ENCODE data around the gene CHPT1.

The CHPT1 gene

GRCh38 chr12:101685092-101685491 is 12.3 kb upstream of the CHPT1 start:
- no peak for DNase-seq (ENCODE audit: low read depth in 2 of 2)

DNA sequence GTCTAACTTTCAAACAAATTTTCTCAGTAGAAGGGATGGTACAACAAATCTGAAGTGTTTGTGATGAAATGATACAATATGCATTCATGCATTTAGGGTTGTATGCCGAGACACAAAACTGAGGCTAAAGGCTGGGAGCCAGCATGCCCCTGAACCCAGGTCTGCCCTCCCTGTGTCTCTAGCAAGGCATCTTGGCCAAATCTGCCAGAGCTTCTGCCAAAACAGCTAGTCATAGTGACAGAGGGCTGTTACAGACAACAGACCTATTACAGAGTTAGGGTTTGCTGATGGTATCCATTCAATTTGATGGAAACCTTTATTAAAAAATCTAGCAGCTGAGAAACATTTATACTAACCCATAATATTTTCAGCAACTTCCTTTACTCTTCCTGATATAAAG is 11.3 kb upstream of the CHPT1 start:
- DNase-seq (ENCODE audit: low read depth in 2 of 2): no peak

GRCh38 chr12:101690544-101691098 is 6.8 kb upstream of the CHPT1 start:
- no peak for DNase-seq (ENCODE audit: low read depth in 2 of 2)

GRCh38 chr12:101691503-101692096 is 5.8 kb upstream of the CHPT1 start:
- no peak for DNase-seq (ENCODE audit: low read depth in 2 of 2)

- DNase-seq (ENCODE audit: low read depth in 2 of 2): no peak
Observed at GRCh38 chr12:101694297-101694848, 3.1 kb upstream of the CHPT1 start.

DNA sequence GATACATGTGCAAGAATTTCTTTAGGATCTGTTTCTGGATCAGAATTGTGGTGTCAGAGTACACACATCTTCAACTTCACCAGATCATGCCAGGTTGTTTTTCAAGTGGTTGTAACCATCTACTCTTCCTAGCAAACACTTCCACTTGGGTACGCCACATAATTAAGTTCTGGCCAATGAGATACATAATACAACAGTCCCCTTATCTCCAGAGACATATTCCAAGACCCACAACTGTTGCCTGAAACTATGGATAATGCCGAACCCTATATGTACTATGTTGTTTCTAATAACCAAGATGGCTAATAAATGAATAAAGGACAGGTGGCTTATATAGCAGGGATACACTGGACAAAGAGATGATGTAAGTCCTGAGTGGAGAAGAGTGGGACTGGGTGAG is 2.5 kb upstream of the CHPT1 start:
- DNase-seq (ENCODE audit: low read depth in 2 of 2): no peak

DNA sequence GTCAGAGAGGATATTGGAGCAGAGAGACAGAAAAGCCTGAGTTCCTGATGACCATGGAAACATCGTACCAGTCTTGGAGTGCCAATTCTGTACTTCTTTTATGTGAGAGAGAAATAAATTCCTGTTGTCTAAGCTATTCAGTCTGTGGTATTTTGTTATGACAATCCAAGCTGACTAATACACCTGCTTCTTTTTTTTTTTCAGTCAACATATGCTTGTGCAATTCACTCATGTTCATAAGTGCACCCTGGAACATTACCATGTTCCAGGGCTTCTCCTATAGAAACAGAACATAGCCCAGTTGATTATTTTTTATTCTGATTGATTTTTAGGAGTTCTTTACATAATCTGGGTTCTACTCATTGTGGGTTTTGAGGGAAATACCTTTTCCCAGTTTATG is 1.7 kb upstream of the CHPT1 start:
- DNase-seq (ENCODE audit: low read depth in 2 of 2): no peak

GRCh38 chr12:101696251-101697196 is 916 bp upstream of the CHPT1 start:
- DNase-seq (ENCODE audit: low read depth in 2 of 2): no peak

DNA sequence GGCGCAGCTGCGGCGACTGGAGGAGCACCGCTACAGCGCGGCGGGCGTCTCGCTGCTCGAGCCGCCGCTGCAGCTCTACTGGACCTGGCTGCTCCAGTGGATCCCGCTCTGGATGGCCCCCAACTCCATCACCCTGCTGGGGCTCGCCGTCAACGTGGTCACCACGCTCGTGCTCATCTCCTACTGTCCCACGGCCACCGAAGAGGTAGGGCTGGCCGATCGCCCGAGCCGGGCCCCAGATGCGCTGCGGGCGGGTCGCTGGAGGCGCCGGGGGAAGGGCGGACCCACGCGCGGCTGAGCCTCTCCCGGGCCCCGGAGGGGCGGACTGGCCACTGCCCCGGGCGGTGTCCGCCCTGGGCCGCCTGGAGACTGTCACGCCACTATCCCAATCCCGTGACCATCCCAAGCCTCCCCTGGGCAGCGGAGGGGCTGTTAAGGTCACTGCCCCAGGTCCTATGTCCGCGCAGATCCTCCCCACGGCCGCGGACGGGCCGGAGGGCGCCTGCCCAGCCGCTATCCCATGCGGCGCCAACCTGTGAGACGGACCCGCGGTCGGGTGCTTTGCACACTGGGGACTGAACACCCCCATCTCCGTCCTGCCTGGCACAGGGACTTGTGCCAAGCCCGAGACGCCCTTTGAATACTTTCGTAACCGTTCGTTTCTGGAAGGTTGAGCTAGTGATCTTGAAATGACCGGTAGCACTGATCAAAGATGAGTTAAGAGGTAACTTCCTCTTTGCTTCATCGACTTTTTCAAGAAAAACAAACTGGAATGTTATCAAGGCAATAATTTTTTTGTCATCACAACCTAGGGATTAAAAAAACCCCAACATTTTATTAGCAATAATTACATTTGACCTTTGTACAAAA is 725 bp downstream of the CHPT1 start:
- no peak for DNase-seq (ENCODE audit: low read depth in 2 of 2)

DNA sequence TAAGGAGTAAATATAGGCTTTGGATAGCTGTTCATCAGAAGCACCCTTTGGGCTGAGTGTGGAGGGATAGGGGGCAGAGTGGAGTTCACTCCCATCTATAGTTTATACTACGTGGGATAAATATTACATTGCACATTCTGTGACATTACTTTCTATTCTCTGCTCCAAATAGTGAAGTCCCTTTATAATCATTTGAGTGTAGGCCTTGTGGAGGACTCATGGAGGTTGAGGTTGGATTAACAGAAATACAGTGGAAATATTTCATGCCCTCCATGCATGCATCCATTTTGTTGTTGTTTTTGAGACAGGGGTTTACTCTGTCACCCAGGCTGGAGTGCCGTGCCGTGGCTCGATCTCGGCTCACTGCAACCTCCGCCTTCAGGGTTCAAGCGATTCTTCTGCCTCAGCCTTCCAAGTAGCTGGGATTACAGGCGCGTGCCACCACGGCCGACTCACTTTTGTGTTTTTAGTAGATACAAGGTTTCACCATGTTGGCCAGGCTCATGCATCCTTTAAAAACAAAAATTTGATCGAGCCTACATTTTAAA is 1.4 kb downstream of the CHPT1 start:
- DNase-seq (ENCODE audit: low read depth in 2 of 2): no peak

DNA sequence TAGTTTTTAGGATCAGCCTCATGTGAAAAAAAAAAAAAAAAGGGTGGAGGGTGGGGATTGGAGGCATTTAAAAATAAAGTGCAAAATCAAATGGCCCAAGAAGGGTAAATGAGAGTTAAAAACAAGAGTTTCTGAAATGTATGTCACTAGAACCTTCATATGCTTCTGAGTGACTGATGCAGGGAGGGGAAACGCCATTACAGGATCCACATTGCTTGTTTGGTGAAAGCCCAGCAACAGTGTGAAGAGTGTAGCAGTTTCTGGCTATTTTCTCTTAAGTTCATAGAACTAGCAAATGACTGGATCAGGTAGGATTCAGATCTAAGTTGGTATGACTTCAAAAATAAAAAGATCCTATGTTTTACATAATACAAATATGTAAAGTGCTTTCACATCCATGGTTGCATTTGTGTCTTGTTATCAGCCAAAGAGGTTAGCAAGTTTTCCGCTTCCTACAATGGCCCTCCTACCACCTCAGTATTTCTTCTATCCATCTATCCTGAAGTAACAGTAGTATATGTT is 2.9 kb downstream of the CHPT1 start:
- no peak for DNase-seq (ENCODE audit: low read depth in 2 of 2)

- no peak for DNase-seq (ENCODE audit: low read depth in 2 of 2)
Observed at GRCh38 chr12:101703487-101703886, 6.0 kb downstream of the CHPT1 start.

DNA sequence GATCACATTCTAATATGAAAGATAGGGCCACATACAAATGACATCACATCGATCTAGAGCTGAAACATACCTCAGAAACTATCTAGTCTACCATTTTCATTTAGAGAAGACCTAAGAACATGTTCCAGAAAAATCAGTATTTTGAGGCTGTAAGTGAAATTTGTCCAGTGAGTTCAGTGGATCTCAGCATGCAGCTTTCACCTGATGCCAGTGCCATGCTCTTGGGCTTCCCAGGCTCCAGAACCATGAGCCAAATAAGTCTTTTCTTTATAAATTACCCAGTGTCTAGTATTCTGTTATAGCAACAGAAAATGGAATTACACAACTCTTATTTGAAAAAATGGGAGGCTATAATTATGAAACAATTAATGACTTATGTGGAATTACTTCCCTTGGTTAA is 9.0 kb downstream of the CHPT1 start:
- no peak for DNase-seq (ENCODE audit: low read depth in 2 of 2)

DNA sequence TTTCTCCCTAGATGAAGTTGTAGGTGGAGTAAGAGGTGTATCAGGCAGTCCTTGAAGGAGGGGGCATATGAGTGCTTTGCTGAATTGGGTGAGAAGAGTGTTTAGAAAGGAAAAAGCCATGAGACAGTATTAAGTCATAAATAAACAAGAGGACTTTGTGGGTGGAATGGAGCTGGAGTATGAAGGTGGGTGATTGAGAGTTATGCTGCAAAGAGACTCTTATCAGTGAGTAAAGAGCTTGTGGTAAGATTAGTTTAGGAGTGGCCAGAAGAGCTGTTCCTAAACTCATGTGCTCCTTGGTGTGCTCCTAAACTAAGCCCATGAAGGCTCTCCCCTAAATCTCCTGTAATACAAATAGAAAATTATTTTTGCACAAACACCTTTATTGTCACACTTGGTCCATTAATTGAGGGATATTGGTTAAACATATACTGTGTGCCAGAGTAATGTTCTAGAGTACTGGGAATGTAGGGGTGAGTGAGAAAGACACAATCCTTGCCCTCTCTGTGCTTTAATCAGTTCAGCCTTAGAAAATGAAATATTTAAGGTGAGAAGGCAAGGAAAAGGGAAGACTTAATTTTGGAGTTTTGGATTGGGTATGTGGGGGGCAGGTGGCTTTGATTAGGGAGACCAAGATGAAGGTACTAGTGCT is 9.8 kb downstream of the CHPT1 start:
- no peak for DNase-seq (ENCODE audit: low read depth in 2 of 2)

GRCh38 chr12:101710288-101710687 is 12.8 kb downstream of the CHPT1 start:
- no peak for DNase-seq (ENCODE audit: low read depth in 2 of 2)

DNA sequence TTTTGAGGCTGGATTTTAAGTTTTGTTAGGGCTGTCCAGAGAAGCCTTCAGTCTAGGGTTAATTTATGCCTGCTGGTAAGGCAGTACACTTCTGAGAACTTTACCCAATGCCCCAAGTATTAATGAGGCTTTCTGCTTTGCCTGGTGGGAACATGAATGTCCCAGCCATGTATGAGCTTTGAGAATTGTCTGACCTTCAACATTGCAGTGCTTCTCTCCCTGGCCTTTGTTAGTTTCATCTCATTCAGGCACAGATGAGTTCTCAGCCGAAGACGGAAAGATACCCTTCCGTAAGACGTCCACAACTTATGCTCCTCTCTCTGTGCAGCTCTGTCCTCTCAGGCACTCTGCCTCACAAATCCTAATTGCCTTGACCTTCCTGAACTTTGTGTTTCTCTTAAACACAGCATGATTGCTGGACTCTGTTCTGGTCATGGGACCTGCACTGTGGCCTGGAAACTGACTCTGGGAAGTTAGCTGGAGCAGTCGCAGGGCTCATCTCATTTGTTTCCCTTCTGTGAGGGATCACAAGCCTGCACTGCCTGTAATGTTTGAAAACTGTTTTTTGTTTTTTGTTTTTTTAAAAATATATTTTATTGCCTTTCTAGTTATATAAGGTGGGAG is 15.7 kb downstream of the CHPT1 start:
- no peak for DNase-seq (ENCODE audit: low read depth in 2 of 2)

- no peak for DNase-seq (ENCODE audit: low read depth in 2 of 2)
Observed at GRCh38 chr12:101713930-101714329, 16.5 kb downstream of the CHPT1 start.

- DNase-seq (ENCODE audit: low read depth in 2 of 2): no peak
Observed at GRCh38 chr12:101714877-101715444, 17.5 kb downstream of the CHPT1 start.

DNA sequence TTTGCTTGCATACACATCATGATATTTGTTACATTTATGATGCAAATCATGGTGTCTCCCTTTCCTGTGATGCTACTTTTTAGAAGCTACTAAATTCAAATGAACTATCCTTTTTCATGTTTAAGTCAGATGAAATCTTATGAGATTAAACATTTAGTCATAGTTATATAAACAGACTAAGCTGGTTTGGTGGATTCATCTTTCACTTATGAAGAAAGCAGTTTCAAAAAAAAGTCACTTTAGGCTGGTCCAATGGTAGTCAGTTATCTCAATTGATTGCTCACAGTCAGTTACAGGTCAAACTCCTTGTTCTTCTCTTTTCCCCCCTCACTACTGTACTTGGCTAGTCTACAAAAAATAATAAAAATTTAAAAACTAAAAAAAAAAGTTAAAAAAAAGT is 22.1 kb downstream of the CHPT1 start:
- no peak for DNase-seq (ENCODE audit: low read depth in 2 of 2)

- DNase-seq (ENCODE audit: low read depth in 2 of 2): no peak
Observed at GRCh38 chr12:101720118-101720517, 22.7 kb downstream of the CHPT1 start.
